Cardiac fibroblast (primary cell): ENCODE results near the gene ZBED1.

ENCODE experiments used
- DNase-seq, 2 donors: peaks; one replicate each; pipeline versions ENCODE4 v3.0.0 to v3.0.0-alpha.2; 2010; ENCODE audit warnings: low read depth in 2 of 2
- H3K4me3 ChIP-seq, 2 donors: replicated peaks in 1 of 2; 1 replicate in 1 of 2; 2 replicates in 1 of 2; pipeline ENCODE4 v1.5.1; 2011; ENCODE audit warnings: low read depth in 2 of 2, low read length in 2 of 2, mild to moderate bottlenecking in 2 of 2, moderate library complexity in 1 of 2
- TF ChIP-seq, protein P1 (sequence below): IDR thresholded peaks from one replicate; pipeline ENCODE4 v1.5.1; 2011; ENCODE audit warnings: low read depth, mild to moderate bottlenecking, low read length, inconsistent platforms

The ZBED1 gene

DNA sequence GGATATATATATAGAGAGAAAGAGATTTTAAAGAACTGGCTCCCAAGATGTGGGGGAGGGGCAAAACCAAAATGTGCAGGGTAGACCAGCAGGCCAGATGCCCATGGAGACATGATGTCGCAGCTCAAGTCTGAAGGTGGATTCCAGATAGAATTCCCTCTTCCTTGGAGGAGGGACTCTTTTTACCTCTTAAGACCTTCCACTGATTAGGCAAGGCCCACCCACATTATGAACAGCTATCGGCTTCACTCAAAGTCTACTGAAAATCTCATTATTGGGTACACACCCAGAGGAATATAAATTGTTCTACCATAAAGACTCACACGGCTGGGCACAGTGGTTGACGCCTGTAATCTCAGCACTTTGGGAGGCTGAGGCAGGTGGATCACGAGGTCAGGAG lies 59.3 kb downstream of the ZBED1 start:
- DNase-seq, result no peak
- H3K4me3 ChIP-seq, result no peak overlapping the region
- TF ChIP-seq, protein P1, sequence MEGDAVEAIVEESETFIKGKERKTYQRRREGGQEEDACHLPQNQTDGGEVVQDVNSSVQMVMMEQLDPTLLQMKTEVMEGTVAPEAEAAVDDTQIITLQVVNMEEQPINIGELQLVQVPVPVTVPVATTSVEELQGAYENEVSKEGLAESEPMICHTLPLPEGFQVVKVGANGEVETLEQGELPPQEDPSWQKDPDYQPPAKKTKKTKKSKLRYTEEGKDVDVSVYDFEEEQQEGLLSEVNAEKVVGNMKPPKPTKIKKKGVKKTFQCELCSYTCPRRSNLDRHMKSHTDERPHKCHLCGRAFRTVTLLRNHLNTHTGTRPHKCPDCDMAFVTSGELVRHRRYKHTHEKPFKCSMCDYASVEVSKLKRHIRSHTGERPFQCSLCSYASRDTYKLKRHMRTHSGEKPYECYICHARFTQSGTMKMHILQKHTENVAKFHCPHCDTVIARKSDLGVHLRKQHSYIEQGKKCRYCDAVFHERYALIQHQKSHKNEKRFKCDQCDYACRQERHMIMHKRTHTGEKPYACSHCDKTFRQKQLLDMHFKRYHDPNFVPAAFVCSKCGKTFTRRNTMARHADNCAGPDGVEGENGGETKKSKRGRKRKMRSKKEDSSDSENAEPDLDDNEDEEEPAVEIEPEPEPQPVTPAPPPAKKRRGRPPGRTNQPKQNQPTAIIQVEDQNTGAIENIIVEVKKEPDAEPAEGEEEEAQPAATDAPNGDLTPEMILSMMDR, result no peak

DNA sequence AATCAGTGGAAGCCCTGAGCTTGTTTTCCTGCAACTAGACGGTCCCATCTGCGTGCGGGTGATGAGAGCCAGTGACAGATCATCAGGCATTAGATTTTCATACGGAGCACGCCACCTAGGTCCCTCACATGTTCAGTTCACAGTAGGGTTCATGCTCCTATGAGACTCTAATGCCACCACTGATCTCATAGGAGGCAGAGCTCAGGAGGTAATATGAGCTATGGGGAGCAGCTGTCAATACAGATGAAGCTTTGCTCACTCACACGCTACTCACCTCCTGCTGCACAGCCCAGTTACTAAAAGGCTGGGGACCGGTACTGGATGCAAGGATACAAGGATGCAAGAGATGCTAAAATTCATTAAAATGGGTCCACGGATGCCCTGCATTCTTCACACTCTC lies 61.2 kb downstream of the ZBED1 start:
- no peak for DNase-seq
- no peak overlapping the region for H3K4me3 ChIP-seq
- TF ChIP-seq, protein P1, result no peak
